Cerebellar nuclear complex (tissue), 1 donor: ENCODE results near the gene GUCA1A.
"Not testable (repeated sequence)": the region's sequence is repeated elsewhere in the genome, so short reads cannot be mapped to it uniquely, and the experiment has no call there.

ENCODE experiments used
- DNase-seq, 2 experiments: peaks; one replicate each; lab custom pipeline; 2025; lab: John Stamatoyannopoulos, UW

Gene GUCA1A

GRCh38 chr6:42177514-42178364, 4.6 kb downstream of the GUCA1A start:
- no peak for DNase-seq

GRCh38 chr6:42179261-42179944, 6.2 kb downstream of the GUCA1A start:
- no peak for DNase-seq

- no peak for DNase-seq
Observed at GRCh38 chr6:42179945-42180313, 6.8 kb downstream of the GUCA1A start.

DNA sequence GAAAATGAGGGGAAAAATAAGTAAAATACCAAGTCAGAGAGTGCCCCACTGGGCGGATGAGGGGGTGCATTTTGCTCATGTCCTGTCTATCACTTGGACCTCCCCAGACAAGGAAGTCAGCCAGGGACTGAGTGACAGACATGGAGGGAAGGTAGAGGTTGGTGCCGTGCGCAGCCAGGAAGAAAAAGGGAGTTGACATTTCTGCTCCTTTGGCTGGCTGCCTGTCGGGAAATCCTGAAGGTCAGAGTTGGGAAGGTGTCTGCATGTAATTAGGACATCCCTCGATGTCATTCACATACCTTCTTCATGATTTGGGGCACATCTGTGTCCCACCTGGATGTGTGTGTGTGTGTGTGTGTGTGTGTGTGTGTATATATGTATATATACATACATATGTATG, 8.9 kb downstream of the GUCA1A start:
- no peak for DNase-seq

DNA sequence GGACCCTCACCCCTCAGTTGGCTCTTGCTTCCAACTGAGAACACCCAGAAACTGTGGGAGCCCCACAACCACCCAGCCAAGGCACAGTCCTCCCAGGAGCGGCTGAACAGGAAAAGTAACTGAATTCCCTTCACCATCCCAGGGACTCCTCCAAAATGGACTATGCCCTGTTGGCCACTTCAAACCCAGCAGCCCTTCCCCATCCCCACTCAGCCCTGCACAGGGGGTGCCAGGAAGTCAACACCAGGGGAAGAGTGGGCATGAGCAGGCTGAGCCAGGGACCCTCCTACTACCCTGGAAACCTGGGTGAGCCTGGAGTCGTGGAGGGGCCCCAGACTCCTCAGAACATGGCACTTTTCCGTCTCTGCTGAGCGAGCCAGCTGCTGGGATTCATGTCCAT, 11.3 kb downstream of the GUCA1A start:
- no peak for DNase-seq

DNA sequence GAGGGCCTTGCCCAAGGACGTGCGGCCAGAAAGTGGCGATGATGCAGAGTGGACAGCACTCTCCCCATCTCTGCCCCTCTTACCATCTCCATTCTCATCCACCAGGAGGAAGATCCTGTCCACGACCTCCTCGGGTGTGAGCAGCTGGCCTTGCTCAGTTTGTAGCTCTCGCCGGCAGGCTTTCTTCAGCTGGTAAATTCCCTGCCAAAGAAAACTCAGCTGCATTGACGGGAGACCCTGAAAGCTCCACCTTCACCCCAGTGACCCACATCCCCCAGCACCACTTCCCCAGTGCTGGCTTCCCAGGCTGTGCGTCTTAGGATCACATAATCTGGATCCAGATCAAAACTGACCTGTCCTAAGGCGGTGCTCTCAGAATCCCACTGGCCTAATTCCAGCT, 12.4 kb downstream of the GUCA1A start:
- DNase-seq: no peak

DNA sequence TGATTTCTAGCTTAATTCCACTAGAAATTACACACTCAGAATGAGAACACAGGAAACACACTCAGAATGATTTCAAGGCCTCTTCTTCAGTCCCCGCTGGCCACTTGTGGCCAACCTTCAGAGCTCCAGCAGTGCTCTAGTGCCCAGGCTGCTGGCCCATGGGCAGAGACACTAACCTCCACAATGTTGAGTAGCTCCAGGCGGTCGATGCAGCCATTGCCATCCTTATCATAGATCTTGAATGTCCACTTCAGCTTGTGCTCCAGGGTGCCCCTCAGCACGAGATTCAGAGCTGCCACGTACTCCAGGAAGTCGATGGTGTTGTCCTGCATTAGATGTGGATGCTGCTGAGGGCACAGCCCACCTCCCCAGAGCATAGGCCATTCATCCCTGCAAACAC, 15.2 kb downstream of the GUCA1A start:
- no peak for DNase-seq

DNA sequence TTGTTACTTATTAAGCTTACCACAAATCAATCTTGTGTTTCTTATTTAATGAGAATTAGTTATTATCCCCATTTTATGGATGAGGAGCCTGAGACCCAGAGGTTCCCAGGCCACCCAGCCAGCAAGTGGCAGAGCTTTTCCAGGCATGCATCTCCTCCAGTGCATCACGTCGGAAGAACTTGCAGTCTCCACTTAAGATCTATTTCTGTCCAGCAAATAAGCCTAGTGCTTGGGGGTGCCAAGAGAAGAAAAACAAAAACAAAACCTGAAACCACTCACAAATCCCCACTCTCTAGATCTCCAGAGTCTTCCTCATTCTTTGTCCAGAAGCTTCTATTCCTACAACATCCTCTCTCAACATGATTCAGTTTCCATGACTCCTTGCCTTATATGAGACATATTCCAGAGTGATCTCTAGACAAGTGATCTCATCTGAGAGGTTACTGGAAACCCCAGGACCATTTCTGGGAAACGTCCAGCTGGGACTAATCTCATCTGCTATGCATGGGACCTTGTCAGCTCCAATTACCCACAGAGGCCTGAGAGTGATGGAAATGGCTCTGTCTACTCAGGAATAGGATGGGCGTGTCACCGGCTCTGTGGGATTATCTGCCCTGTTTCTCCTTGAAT, 17.5 kb downstream of the GUCA1A start:
- DNase-seq: no peak

DNA sequence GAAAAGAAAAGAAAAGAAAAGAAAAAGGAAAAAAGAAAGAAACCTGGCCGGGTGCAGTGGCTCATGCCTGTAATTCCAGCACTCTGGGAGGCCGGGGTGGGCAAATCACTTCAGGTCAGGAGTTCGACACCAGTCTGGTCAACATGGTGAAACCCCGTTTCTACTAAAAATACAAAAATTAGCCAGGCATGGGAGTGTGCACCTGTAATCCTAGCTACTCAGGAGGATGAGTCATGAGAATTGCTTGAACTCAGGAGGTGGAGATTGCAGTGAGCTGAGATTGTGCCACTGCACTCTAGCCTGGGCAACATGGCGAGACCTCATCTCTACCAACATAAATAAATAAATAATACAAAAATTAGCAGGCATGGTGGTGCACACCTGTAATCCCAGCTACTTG, 19.2 kb downstream of the GUCA1A start:
- DNase-seq: not testable (repeated sequence)

GRCh38 chr6:42193491-42193894, 20.3 kb downstream of the GUCA1A start:
- DNase-seq: no peak

DNA sequence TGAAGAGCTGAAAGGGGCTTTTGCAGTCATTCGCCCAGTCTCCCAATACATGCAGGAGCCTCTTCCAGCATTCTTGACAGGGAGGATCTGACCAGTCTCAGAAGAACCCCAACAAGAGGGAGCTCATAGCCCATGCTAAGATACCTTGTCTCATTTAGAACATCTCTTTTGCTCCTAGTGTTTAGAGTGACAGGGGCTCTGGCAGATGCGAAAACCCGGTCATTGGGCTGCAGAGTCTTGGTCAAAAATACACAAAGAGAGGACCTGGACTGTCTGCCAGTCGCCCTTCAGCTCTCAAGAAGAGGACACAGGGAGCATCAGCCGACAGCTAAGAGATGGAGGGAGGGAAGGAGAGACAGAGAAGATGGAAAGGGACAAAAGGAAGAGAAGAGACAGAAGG, 20.9 kb downstream of the GUCA1A start:
- no peak for DNase-seq

GRCh38 chr6:42195415-42195814, 22.3 kb downstream of the GUCA1A start:
- no peak for DNase-seq

DNA sequence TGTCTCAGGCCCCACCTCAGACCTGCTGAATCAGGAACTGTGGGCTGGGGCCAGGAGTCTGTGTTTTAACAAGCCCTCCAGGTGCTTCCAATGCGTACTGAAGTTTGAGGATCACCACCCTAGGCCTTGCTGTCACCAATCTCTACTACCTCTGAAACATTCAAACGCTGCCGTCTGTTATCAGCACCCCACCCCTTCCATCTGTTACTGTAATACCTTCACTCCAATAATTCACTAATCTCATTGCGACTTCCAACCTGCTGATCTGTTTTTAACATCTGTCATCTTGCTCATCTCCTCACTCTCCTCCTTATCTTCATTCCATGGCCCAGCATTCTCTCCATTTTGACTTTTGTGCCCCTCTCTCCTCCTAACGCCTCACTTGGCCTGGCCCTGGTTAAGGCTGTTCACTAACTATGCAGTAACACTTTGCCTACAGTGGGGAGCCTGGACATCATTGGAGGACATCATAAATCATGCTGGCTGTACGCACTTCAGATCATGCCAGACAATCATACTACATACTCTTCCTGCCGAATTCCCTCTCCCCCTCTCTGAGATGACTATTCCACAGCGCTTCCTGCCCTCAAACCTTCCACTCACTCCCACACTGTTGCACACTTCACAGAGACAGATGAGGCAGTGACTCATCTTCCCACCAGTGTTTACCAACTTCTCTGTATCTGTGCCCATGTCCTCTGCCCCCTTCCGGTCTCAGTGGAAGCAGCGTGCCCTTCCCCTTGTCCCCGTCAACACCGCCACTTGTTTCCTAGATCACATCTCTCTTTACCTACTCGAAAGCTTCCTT, 24.6 kb downstream of the GUCA1A start:
- DNase-seq: no peak

DNA sequence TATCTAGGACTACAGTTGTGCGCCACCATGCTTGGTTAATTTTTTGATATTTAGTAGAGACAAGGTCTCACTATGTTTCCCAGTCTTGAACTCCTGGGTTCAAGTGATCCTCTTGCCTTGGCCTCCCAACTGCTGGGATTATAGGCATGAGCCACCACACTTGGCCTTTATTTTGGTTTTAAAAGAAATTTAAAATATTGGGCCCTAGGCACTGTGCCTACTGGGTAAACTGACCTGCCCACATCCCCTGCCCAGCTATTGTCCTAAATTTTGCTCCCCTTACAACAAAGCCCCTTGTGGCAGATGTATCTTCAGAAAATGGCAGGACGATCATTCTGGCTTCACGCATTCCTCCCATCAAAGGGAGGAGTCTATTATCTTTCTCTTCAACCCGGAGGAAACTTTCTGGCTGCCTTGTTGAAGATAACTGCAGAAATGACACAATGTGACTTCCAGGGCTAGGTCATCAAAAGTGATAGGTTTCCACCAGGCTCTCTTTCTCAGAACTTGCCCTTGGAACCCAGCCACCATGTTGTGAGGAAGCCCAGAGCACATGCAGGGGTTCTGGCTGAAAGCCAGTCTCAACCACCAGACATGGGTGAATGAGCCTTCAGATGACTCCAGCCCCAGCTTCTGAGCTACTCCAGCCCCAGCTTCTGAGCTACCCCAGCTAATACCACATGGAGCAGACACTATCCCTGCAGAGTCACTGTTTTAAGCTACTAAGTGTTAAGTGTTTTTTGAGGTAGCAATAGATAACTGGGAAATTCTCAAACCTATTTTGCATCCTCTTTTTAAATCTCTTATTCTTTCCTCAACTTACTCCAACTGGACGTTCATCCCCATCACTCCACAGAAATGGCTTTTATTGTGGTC, 26.2 kb downstream of the GUCA1A start:
- DNase-seq: no peak

GRCh38 chr6:42200035-42200434, 26.9 kb downstream of the GUCA1A start:
- DNase-seq: no peak

- DNase-seq: no peak
Observed at GRCh38 chr6:42201382-42201781, 28.2 kb downstream of the GUCA1A start.

GRCh38 chr6:42202131-42202915, 29.2 kb downstream of the GUCA1A start:
- DNase-seq: not testable (repeated sequence)

GRCh38 chr6:42203183-42203582, 30.0 kb downstream of the GUCA1A start:
- no peak for DNase-seq

GRCh38 chr6:42204768-42205282, 31.7 kb downstream of the GUCA1A start:
- DNase-seq: no peak

DNA sequence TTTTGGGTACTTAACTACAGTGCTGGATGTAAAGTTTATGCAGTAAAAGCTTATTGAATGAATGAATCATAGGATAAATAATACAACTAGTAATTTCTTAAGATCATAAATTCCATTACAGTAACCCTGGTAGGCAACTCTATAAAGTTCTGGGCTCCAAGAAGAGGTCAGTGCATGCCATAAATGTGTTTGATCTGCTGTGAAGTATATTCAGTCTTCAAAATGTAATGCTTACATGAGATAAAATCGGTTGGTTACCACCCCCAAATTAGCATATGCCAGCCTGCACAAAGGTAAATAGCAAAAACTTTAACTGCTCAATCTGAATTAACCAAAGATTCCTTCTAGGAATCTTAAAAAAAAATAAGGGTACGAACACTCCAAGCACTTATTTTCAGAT, 34.4 kb downstream of the GUCA1A start:
- DNase-seq: not testable (repeated sequence)
